PC-3 (cell line): ENCODE results near the gene LAGE3.

Experiments used
- EZH2 ChIP-seq: fragments of 300-600 bp; sonication (generic); IDR thresholded peaks from one replicate; pipeline ENCODE4 v1.6.1; 2017; ENCODE audit warnings: antibody characterized with exemption, mild to moderate bottlenecking, low read length; ENCODE audit not compliant: unreplicated experiment
- TF ChIP-seq, protein P1 (sequence below): fragments of 300-600 bp; sonication (generic); conservative IDR thresholded peaks from 2 replicates; pipeline ENCODE4 v1.5.1; 2017; ENCODE audit warnings: antibody characterized with exemption, low read depth, mild to moderate bottlenecking, low read length

DNA sequence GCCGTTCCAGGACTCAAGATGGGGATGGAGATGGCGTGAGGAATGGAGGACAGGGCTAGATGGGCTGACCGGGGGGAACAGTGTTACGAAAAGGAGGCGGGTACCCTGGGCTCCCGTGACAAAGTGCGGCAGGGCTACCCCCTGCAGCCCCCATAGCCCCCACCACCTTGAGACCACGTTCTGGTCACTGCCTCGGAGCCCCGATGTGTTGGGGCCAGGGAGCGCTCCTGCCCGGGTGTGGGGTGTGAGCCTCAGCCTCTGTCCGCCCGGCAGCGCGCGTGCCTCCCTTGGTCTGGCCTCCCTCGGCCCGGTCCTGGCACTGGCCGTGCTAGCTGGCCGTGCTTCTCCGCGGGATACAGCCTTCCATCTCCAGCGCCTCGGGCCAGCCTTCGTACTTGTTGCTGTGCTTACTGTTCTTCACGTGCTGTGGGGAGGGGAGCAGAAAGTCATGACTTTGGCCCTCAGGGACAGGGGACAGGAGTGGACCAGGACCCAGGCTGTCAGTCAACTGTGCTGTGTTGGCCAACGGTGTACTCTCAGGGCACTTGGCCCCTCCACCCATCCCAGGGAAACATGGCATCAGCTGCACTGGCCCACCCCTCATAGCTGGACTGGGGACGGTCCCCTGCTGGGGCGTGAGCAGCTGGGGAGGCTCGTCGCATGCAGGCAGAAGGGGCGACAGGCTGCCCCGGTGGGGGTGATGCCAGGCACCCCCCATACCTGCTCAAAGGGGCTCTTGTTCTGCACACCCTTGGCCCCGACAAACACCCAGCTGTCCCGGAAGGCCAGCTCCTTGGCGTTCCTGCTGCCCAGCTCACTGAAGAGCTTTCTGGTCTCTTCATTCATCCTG, 27.6 kb upstream of the LAGE3 start:
- TF ChIP-seq, protein P1, sequence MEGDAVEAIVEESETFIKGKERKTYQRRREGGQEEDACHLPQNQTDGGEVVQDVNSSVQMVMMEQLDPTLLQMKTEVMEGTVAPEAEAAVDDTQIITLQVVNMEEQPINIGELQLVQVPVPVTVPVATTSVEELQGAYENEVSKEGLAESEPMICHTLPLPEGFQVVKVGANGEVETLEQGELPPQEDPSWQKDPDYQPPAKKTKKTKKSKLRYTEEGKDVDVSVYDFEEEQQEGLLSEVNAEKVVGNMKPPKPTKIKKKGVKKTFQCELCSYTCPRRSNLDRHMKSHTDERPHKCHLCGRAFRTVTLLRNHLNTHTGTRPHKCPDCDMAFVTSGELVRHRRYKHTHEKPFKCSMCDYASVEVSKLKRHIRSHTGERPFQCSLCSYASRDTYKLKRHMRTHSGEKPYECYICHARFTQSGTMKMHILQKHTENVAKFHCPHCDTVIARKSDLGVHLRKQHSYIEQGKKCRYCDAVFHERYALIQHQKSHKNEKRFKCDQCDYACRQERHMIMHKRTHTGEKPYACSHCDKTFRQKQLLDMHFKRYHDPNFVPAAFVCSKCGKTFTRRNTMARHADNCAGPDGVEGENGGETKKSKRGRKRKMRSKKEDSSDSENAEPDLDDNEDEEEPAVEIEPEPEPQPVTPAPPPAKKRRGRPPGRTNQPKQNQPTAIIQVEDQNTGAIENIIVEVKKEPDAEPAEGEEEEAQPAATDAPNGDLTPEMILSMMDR = no peak
- no peak for TF ChIP-seq EZH2
